LNCAP (cell line): ENCODE measurements around the gene MYRIP.

Source experiments
- TF ChIP-seq, protein P1 (sequence below): fragments of 450-650 bp; IDR thresholded peaks from 2 replicates; pipeline ENCODE4 v1.5.1; 2017; ENCODE audit warnings: mild to moderate bottlenecking

The MYRIP gene

DNA sequence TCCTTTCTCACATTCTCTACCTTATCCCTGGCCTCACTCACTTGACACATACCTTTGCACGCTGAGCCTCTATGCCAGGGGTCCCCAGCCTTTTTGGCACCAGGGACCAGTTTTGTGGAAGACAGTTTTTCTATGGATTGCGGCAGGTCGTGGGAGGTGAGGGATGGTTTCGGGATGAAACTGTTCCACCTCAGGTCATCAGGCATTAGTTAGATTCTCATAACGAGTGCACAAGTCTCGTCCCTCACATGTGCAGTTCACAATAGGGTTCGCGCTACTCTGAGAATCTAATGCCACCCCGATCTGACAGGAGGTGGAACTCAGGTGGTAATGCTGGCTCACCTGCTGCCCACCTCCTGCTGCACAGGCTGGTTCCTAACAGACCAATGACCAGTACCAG is 387.6 kb downstream of the MYRIP start:
- TF ChIP-seq, protein P1, sequence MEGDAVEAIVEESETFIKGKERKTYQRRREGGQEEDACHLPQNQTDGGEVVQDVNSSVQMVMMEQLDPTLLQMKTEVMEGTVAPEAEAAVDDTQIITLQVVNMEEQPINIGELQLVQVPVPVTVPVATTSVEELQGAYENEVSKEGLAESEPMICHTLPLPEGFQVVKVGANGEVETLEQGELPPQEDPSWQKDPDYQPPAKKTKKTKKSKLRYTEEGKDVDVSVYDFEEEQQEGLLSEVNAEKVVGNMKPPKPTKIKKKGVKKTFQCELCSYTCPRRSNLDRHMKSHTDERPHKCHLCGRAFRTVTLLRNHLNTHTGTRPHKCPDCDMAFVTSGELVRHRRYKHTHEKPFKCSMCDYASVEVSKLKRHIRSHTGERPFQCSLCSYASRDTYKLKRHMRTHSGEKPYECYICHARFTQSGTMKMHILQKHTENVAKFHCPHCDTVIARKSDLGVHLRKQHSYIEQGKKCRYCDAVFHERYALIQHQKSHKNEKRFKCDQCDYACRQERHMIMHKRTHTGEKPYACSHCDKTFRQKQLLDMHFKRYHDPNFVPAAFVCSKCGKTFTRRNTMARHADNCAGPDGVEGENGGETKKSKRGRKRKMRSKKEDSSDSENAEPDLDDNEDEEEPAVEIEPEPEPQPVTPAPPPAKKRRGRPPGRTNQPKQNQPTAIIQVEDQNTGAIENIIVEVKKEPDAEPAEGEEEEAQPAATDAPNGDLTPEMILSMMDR: no peak

DNA sequence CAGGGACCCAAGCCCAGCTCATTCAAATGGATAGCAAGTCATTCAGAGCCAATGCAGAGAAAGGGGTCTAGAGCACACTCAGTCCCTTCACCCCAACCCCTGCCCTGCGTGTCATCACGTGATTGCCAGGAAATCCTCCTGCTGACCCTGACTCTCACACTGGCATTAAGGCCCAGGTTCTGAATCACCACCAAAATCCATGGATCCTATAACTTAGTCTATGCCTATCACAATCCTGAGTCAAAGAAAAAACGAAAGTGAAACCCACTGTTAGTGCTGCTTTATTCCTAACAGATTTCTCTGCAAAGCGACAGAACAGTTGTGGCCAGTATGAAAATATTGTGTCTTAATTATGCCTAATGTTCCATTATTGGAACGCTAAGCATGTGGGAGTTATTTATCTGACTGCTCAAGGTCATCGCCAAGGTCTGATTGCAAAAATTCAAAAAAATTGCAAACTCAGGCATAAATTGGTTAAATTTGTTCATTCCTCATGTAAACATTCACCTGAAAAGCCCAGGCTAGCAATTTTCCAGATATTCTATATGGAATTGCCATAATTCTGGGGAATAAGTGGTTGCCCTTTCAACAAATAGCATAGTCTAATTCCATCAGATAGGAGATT is 391.4 kb downstream of the MYRIP start:
- TF ChIP-seq, protein P1: no peak

DNA sequence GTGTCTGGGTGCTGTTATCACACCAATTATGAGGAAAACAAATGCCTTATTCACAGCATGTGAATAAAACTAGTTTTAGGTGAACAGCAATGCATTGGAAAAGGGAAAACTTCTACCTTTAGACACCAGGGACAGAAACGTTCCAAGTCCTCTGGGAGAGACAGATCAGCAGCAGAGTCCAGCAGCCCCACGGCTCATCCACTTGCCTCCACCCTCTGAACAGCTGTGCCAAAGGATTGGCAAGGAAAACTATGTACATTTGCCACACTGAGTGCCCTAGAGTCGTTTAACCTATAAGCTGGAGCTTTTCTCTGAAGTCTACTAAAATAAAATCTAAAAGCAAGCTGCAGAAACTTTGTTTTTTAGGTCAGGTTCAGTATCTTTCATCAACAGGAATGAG is 392.4 kb downstream of the MYRIP start:
- TF ChIP-seq, protein P1: no peak

DNA sequence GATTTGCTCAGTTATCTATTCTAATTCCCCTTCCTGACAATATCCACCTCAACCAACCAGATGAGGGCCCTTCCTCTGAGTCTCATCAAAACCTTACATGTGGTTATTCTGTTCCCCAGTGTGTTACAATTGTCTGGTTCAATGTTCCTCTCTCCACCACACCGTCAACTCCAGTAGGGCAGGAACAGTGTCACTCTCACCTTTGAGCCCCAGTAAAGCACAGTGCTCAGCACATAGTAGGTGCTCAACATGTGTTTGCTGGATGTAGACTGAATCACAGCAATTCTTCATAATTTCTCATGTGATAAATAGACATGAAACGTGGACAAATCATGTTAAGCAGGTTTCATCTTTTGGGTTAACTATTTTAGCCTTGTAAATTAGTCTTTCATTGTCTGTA is 397.1 kb downstream of the MYRIP start:
- TF ChIP-seq, protein P1: no peak

DNA sequence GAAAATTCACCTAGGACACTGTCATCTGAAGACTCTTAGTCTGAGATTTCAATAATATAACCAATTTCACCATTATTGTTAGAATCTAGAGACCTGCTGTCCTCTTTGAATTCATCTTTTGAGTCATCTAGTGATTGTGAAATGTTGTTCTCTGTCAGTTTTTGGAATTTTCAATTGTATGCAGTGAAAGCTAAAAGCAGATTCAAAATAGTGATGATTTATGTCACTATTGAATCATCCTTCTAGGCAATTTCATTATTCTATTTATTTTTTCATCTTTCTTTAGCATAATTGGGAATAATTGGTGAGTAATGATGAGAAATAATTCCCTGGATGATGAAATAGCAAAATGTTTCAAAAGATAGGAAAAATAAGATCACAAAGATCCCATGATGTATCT is 398.4 kb downstream of the MYRIP start:
- TF ChIP-seq, protein P1: no peak

DNA sequence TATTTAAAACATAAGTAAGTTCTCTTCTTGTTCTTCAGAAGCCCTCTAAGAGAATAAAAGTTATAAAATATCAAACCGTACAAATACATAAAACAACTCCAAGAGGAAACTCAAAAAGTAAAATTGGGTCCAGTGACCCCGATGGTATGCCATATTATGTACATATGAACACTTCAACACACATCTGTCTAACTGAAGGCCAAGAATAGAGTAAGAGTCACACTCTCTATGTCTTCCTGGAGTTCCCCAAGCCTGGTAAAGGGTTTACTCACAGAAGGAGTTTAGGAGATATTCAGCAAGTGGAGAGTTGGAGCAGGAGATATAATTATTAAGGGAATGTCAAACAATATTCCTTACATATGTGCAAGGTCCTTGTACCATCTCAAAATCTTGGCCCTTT is 398.8 kb downstream of the MYRIP start:
- TF ChIP-seq, protein P1: no peak

DNA sequence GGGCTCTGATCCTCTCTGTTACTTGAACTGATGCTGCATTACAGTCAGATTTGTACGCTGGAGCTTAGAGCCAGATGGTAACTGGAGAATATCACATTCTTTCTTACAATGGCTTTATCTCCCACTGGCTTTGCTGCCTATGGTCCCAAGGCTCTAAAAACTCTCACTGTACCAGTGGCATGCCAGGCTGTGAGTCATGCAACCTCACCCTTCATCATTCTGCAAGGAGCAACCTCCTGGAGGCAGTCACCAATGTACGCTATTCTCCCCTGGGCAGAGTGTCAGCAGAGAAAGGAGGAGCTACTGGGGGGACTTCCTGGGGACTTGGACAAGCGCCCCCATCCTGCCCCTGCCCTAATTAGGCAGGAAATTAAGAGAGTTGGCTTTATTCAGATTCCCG is 402.2 kb downstream of the MYRIP start:
- TF ChIP-seq, protein P1: no peak

DNA sequence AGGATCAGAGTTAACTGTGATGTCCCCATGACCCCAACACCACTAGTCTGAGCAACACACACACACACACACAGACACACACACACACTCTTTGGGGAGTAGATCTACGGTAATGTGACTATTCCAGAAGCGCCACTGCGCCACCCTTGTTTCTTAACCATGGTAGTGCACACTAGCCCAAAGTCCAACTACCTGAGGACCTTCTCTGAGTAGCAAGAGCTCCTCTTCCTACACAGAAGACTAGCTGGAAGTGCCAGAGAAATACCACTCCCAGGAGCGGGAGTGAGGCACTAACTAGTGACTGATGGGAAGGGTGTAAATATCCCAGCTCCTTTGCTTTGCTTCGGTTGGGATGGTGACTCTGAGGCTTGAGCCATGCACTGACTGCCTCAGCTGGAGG is 404.1 kb downstream of the MYRIP start:
- TF ChIP-seq, protein P1: no peak
